SK-MEL-5 (cell line): ENCODE measurements around the gene ATCAY. TPM values are rescaled to one million over a fixed set of nuclear protein-coding genes. Genes with fewer than 3 reads are reported as not detected.

Source experiments
- DNase-seq: peaks from one replicate; pipeline ENCODE4 v3.0.0-alpha.2; 2016; ENCODE audit warnings: low read depth, low spot score
- in situ Hi-C: cut with HindIII; loops from 2 replicates; pipeline ENCODE4 v1.10.0; 2016; ENCODE audit warnings: low sequenced_read_pairs, high pct_unique_total_duplicates, low pct_unique_long_range_greater_than_20kb
- polyA plus RNA-seq, 2 experiments: library from polyadenylated mRNA; depleted of rRNA; stranded (reverse); fragments of >200 nt; gene quantifications; 2 replicates each; pipeline ENCODE4 v1.2.3, GENCODE V29; 2015
- total RNA-seq: library from RNA; depleted of rRNA; stranded (reverse); fragments of >200 nt; shearing (Covaris generic); gene quantifications from 2 replicates; pipeline ENCODE4 v1.2.3, GENCODE V29; 2014; rRNA removed

Gene ATCAY, protein sequence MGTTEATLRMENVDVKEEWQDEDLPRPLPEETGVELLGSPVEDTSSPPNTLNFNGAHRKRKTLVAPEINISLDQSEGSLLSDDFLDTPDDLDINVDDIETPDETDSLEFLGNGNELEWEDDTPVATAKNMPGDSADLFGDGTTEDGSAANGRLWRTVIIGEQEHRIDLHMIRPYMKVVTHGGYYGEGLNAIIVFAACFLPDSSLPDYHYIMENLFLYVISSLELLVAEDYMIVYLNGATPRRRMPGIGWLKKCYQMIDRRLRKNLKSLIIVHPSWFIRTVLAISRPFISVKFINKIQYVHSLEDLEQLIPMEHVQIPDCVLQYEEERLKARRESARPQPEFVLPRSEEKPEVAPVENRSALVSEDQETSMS
- not detected in 2 replicates for total RNA-seq
- 0.02 TPM in 1 of 2 replicates, not detected in the other for polyA plus RNA-seq (2015; cell fraction: cytosol; rRNA removed)
- polyA plus RNA-seq (2015; cell fraction: nucleus; rRNA removed): not detected in 2 replicates

DNA sequence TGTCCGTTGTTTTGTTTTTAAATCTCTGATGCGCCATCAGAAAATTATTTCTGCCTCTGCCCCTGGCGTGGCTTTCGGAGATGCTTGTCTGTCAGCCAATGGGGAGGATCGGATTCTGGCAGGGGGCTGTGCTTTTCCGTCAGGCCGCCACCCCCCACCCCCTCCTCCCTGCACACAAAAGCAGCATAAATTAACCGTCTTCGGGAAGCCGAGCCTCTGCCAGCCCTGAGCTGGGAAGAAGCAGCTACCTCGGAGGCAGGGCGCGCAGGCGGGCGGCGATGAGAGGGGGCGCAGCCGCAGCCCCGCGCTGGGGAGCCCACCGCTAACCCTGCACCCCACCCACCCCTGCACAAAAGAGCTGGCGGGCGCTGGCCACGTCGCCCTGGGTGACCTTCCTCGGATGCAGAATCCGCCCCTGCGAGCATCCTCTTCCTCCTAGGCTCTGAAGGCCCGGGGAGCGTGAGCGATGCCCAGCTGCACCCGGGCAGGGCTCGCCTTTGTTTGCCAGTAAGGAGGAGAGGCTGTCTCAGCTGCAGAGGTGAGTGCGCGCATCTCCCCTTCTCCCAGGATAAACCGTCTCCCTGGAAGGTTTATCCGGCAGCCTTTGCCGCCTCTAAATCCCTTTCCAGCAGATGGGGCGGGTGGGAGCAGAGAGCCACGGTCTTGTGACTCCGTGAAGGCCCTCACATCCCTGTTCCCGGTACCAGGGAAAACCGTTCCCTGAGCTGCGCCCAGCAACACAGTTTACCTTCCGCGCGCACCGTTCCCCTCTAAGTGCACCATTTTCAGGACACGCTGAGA is at the start of gene ATCAY:
ATCAY (plus strand) TSS at position 215 of the 801 bp plus-strand sequence. CDS start 5,083 bp downstream, outside the sequence.
- in situ Hi-C loops: no loop called here
- no peak for DNase-seq

DNA sequence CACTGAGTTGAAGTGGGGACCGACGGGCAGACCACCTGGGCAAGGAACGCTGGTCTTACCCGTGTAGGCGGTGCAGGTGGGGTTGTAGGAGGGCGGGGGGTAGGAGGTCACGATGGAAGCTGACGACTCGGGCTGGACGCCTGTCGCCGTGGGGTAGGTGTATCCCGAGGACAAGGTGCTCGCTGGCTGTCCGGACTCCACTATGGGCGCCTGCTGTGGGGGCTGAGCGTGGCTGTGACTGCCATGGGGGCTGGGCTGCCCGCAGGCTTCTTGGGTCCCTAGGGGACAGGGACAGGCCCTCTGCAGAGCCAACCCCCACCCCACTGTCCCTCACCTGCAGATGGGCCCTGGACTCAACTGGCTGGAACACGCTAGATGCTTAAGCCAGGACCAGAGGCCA is 48.9 kb upstream of the ATCAY start:
- in situ Hi-C loops: no loop called here
- no peak for DNase-seq

DNA sequence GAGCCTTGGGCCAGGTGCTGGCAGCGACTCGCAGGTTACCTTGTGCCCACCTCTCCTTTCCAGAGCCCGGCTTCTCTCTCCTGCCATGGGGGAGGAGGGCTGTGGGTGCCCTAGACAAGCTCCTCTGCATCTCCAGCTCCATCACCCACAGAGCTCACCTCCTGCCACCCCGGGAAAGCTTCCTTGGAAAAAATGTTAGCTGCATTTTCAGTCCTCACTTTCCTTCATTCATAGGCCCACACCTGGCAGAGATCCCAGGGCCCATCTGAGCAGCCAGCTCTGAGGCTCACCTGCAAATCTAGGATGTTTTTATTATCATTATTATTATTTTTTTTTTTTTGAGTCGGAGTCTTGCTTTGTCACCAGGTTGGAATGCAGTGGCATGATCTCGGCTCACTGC is 48.5 kb upstream of the ATCAY start:
- in situ Hi-C loops: no loop called here
- DNase-seq: no peak

DNA sequence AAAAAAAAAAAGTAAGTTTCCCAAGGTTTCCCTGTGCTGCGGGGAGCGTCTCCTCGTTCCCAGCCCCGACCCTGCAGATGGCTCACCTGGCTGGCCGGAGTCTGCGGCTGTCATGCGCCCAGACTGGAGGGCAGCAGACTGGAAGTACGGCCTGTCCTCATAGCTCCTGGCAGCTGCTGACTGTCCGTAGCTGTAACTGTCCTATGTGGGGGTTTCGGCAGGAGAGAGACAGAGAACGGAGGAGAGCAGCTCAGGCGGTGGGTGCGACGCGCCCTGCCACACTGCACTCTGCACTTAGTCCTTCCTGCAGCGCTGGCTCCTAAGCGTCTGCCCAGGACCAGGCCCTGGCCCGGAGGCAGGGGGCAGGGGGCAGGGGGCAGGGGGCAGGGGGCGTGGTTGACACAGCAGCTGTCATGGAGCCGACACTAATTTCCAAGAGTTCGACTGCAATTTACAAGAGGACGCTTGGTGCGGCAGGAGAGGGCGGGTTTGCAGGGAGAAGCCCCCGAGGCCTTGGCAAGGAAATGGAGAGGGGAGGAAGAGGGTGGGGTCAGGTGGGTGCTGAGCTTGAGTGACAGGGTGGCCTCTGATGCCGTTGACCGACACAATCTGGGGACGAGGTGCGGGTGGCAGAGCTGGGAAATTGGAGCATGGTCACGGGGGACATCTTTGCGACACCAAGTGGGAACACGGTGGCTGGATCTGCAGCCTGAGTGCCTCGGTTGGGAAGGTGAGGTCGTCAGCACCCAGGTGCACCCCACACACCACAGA is 46.7 kb upstream of the ATCAY start:
- in situ Hi-C loops: no loop called here

DNA sequence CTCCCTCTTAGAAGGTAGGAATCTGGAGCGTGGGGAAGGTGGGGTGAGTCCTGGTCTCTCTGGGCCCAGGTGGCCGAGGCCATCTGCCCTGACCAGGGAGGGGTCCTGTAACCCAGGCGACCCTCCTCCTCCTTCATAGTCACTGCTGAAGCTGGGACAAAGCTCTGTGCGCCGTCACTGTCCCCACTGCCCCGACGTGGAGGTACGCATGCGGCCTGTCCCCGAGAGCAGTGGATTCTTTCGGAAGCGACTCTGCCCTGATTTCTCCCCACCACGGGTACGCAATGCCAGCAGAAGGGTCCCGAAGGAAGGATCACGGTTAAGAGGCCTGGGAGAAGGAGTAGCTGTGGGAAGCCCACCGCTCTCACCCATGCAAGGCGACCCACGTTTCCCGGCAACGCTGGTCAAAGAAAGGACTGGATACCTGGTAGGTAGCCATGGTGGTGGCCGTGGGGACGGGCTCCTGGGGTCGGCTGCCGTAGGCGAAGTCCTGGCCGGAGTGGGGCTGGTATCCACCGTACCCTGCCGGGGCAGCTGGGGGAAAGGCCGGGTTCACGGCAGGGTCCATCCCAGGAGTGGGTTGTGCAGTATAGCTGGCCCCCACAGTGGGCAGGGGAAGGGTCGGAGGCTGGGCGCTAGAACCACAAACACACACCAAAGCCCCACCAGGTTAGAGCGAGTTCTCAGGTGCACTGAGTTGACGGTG is 46.0 kb upstream of the ATCAY start:
- DNase-seq: no peak
- in situ Hi-C loops: no loop called here

More for the DNA sequence above, 46.7 kb upstream of the ATCAY start:
- no peak for DNase-seq

DNA sequence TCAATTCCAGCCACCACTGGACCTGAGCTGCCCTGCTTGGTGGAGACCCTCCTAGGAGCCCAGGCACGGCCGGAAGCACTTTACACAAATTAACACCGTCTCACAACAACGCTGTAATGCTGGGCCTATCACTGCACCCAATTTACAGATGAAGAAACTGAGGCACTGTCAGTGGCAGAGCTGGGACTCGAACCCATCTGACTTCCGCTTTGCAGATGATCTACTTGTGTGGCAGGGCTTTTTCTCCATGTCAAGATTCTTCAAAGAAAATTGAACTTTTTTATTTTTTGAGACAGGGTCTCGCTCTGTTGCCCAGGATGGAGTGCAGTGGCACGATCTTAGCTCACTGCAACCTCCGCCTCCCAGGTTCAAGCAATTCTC is 45.4 kb upstream of the ATCAY start:
- in situ Hi-C loops: no loop called here
- no peak for DNase-seq

DNA sequence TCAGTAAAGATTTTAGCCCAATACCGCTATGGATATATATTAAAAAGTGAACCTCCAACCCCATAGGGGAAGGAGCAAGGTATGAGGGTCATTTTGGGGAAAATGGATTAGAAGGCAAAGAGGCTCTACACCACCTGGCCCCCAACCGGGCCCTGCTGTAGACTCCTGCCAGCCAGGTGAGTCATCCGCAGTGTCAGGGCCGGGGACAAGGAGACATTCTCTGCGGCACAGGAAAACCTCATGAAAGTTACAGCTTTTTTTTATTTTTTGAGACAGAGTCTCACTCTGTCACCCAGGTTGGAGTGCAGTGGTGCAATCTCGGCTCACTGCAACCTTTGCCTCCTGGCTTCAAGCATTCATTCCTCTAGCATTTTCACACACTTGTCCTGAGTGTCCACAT is 43.6 kb upstream of the ATCAY start:
- in situ Hi-C loops: no loop called here
- no peak for DNase-seq

DNA sequence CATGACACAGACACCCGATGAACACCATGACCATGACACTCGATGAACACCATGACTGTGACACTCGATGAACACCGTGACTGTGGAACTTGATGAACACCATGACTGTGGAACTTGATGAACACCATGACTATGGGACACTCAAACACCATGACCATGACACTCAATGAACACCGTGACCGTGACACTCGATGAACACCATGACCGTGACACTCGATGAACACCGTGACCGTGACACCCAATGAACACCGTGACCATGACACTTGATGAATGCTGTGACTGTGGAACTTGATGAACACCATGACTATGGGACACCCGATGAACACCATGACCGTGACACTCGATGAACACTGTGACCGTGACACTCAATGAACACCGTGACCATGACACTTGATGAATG is 43.2 kb upstream of the ATCAY start:
- in situ Hi-C loops: no loop called here
- no peak for DNase-seq

DNA sequence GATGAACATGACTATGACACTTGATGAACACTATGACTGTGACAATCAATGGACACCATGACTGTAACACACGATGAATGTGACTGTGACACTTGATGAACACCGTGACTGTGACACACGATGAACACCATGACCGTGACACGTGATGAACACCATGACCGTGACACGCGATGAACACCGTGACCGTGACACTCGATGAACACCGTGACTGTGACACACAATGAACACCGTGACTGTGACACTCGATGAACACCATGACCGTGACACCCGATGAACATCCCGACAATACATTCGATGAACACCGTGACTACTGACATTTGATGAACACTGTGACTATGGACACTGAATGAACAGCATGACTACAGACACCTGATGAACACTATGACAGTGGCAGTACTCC is 42.6 kb upstream of the ATCAY start:
- DNase-seq: no peak
- in situ Hi-C loops: no loop called here

DNA sequence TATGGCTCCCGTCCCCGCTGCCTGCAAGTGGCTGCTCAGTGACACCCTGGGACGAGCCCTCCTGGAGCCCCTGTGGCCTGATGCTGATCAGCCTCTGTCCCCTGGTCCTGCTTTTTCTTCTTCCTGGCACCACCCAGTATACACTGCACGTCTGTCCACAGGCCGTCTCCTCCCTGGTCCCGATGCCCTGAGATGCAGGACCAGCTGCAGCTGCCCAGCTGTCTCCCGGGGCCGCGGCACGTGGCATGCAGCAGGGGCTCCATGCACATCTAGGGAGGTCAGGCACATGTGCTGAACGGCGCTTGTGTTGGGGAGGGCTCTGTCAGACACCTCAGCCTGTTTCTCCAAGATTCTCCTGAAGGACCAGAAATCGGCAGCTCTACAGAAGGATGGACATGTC is 41.8 kb upstream of the ATCAY start:
- in situ Hi-C loops: no loop called here
- DNase-seq: no peak

DNA sequence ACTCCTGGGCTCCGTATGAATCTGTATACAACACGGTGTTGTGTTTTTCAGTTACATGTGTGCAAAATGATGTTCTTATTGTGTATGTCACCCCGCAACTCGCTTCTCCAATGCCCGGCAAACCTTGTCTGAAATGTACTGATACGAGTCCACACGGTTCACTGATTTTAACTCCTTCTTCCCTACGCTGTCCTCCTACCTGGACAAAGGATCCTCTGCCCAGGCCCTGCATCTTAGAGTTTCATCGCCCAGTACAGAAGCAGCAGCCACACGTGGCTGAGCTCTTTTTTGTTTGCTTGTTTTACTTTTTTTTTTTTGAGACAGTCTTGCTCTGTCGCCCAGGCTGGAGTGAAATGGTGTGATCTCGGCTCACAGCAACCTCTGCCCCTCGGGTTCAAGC is 40.5 kb upstream of the ATCAY start:
- no peak for DNase-seq

DNA sequence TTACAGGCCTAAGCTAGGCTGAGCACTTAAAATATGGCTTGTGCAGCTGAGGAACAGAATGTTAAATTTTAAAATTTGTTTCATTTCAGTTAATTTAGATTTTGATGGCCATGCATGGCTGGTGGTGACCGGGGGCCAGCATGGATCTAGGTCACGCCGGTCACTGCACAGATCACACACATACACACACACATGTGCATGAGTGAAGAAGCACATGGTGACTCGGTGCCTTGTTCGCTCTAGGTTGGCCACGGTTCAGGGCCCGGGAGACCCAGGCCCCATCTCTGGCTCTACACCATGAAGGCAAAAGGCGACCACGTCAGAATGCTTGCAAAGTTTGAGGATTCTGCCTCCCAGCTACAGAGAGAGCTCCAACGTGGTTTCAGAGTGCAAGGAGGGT is 39.7 kb upstream of the ATCAY start:
- DNase-seq: no peak
- in situ Hi-C loops: no loop called here

More for the DNA sequence above, 40.5 kb upstream of the ATCAY start:
- in situ Hi-C loops: no loop called here

DNA sequence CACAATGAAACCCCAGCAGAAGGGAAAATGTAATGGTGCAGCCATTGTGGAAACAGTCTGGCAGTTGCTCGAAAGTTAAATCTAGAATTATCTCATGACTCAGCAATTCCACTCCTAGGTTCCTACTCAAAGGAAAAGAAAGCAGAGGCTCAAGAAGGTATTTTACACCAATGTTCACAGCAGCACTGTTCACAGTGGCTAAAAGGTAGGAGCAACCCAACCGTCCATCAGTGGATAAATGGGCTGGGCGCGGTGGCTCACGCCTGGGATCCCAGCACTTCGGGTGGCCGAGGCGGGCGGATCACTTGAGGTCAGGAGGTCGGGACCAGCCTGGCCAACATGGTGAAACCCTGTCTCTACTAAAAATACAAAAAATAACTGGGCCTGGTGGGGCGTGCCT is 37.5 kb upstream of the ATCAY start:
- in situ Hi-C loops: no loop called here
- no peak for DNase-seq

DNA sequence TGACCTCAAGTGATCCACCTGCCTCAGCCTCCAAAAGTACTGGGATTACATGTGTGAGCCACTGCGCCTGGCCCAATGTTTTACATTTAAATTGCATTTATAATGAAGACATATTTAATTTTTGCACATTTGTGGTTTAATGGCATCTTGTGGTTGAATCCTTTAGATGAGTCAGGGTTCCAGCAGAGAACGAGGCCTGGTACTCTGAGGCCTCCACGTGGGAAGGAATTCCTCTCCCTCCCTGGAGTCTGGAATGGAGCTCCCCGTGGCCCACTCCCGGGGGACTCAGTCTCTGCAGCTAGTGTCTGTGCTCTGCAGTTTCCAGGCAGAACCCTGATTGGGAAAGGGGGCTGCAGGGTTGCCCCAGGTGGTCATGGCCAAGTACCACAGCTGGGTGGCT is 35.9 kb upstream of the ATCAY start:
- DNase-seq: no peak
- in situ Hi-C loops: no loop called here

DNA sequence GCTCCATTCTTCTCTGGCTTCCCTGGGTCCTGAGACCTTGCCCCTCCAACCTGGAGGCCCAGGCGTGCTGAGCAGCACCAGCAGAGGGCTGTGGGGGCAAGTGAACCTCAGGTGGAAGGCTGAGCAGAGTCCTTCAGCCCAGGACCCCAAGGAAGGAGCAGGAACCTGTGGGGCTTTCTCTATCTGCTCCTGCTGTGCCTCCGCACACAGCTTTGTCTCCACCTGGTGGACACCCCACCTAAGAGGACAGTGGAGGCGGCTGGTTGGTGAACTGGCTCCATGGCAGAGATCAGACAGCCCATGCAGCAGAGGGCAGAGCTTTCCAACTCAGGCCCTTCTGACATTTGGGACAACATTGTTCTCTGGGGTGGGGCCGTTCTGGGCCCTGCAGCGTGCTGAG is 31.4 kb upstream of the ATCAY start:
- no peak for DNase-seq

DNA sequence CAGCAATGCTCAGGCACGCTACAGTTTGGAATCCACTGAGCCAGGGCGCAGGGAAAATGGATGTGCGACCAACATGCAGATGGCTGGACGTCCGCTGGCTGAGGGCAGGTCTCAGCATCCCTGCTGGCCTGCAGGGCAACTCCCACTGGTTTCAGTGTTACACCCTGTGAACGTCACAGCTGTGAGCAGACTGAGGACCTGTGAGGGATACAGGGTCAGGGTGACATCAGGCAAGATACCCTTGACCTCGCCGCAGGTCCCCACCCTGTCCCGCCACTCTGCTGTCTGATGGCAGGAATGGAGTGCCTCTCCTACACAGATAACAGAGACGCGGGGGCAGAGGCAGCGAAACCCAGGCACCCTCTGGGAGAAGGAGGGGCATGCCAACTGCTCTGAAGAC is 30.7 kb upstream of the ATCAY start:
- in situ Hi-C loops: no loop called here

More for the DNA sequence above, 31.4 kb upstream of the ATCAY start:
- in situ Hi-C loops: no loop called here

DNA sequence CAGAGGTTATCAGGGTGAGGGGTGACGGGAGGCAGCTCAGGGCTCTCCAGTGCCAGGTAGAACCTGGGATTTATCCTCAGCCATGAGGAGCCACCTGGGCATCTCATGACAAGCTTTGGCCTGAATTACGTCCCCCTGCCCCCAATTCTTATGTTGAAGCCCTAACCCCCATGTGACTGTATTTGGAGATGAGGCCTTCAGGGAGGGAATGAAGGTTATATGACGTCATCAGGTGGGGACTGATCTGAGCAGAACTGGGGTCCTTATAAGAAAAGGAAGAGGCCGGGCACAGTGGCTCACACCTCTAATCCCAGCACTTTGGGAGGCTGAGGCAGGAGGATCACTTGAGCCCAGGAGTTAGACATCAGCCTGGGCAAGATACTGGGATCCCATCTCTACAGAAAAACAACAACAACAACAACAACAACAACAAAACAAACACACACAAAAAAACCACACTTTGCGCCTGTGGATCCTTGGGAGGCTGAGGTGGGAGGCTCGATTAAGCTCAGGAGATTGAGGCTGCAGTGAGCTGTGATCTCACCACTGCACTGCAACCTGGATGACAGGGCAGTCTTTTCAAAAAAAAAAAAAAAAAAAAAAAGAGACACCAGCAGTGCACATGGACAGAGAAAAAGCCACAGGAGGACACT is 30.0 kb upstream of the ATCAY start:
- no peak for DNase-seq
- in situ Hi-C loops: no loop called here

More for the DNA sequence above, 30.7 kb upstream of the ATCAY start:
- no peak for DNase-seq
